Adrenal gland (tissue), 5 donors: Measurements from ENCODE around the gene PALMD.

Experiments
- POLR2A ChIP-seq, 2 donors: fragments of 450-650 bp; IDR thresholded peaks; one replicate each; pipeline ENCODE4 v1.6.1; 2017; ENCODE audit warnings: antibody characterized with exemption in 2 of 2, mild to moderate bottlenecking in 2 of 2, moderate library complexity in 1 of 2
- TF ChIP-seq, protein P1 (sequence below), 6 experiments: fragments of 450-650 bp in 4 of 6; fragments of 200-600 bp in 2 of 6; sonication (generic) in 1 of 6; IDR thresholded peaks; 1 replicate in 5 of 6; 2 replicates in 1 of 6; pipeline versions ENCODE4 v1.5.1 to v1.8.0; 2016 to 2021; ENCODE audit warnings: antibody characterized with exemption in 6 of 6, mild to moderate bottlenecking in 2 of 6, moderate library complexity in 1 of 6
- donor health status: DM: no; HTN: no; CAD: no.

- TF ChIP-seq, protein P1, sequence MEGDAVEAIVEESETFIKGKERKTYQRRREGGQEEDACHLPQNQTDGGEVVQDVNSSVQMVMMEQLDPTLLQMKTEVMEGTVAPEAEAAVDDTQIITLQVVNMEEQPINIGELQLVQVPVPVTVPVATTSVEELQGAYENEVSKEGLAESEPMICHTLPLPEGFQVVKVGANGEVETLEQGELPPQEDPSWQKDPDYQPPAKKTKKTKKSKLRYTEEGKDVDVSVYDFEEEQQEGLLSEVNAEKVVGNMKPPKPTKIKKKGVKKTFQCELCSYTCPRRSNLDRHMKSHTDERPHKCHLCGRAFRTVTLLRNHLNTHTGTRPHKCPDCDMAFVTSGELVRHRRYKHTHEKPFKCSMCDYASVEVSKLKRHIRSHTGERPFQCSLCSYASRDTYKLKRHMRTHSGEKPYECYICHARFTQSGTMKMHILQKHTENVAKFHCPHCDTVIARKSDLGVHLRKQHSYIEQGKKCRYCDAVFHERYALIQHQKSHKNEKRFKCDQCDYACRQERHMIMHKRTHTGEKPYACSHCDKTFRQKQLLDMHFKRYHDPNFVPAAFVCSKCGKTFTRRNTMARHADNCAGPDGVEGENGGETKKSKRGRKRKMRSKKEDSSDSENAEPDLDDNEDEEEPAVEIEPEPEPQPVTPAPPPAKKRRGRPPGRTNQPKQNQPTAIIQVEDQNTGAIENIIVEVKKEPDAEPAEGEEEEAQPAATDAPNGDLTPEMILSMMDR (IDR thresholded peaks at IDR 0.05) = no peak
- TF ChIP-seq POLR2A (IDR thresholded peaks at IDR 0.05) = no peak
Measured at GRCh38 chr1:99669376-99669775, 23.5 kb downstream of the PALMD start.
